ENCODE results near the gene LPIN2. TPM values are rescaled to one million over a fixed set of nuclear protein-coding genes. Genes with fewer than 3 reads are reported as not detected.
A peak's percentile ranks its signal among the peaks of the same experiment; 100 is the strongest.
"Not testable (repeated sequence)": the region's sequence is repeated elsewhere in the genome, so short reads cannot be mapped to it uniquely, and the experiment has no call there.

The LPIN2 gene
- total and polyA plus RNA-seq, 4 donors = 43.7 to 65.6 (median 49.5) TPM

DNA sequence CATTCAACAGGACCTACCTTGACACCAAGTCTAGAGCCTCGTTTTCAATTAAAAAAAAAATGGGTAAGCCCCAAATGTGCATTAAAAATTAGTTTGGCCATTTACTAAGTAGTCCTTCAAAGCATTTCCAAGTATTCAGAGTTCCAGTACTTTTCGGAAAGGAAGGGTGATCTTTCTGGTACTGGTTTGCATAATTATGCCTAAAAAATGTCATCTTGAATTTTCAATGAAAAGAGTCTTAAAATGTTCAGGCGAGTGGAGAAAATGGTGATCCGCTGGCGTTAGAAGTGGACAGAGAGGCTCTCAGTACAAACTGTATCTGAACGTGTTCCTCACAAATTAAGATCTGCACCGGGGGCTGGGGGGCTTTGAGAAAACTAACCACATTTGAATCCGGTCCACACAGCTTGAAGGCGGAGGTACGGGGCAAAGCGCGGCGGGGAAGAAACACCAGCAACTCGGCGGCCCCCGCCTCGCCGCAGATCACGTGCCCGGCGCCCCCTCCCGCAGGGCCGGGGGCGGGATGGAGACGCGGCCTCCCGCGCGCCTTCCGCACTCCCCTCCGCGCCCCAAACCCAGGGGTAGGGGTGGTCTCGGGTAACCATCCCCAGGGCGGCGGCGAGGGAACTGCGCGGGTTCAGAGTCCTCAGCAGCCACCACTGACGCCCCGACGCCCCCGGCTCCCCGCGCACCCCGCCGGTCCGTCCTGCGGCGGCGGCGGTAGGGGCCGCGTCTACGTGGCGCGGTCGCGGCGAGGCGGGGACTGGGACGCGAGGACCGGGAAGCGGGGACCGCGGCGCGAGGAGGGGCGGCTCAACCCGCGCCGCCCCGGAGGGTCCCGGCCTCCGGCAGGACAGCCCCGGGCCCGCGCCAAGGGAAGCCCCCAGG, 564 bp downstream of the LPIN2 start:
- WGBS (ENCODE audit: insufficient coverage) = under 1% methylated on average over 76 of the region's 78 CpGs
- peak; percentile 23 to 80 (median 51) for DNase-seq (ENCODE audit: low read depth in 4 of 6, low spot score in 6 of 6)
- Histone ChIP-seq H3K36me3 (ENCODE audit: control insufficient read depth, insufficient read depth, low read length) (peaks cover 9% of the 10 kb centered on the region), H3K27me3 (ENCODE audit: control insufficient read depth, insufficient read depth, low read length) (no peaks in the 10 kb centered on the region), H3K4me1 (ENCODE audit: control insufficient read depth, insufficient read depth, low read length) (peaks cover 20% of the 10 kb centered on the region), H3K4me3 (ENCODE audit: low read depth, low read length) (peak overlapping the region; percentile 66), H3K9me3 (ENCODE audit: control insufficient read depth, insufficient read depth, low read length) (no peaks in the 10 kb centered on the region), H3K27ac (ENCODE audit: low read depth, low read length) (peak overlapping the region; percentile 83)

DNA sequence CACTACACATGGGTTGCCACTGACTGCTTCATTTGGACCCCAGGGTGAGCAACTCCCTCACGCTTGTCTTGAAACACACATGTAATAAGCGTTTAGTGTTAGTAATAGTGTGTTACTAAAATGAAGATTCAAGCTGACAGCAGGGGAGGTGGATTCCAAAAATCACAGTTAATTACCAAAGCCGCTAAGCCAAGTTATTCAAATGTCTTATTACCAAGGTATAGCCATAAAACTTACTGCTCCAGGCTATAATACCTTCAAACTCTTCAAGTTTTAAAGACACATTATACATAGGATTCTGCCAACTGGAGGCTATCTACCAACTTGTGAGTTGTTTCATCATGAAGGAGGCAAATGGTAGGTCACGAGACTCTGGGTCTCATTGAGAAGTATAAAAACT, 2.9 kb downstream of the LPIN2 start:
- H3K27ac ChIP-seq (ENCODE audit: low read depth, low read length) = no peak overlapping the region
- no peak for DNase-seq (ENCODE audit: low read depth in 4 of 6, low spot score in 6 of 6)
- peaks cover 20% of the 10 kb centered on the region for H3K4me1 ChIP-seq (ENCODE audit: control insufficient read depth, insufficient read depth, low read length)
- peaks cover 13% of the 10 kb centered on the region for H3K36me3 ChIP-seq (ENCODE audit: control insufficient read depth, insufficient read depth, low read length)
- WGBS (ENCODE audit: insufficient coverage) = 57% methylated on average over 1 of the region's 4 CpGs
- no peaks in the 10 kb centered on the region for H3K27me3 ChIP-seq (ENCODE audit: control insufficient read depth, insufficient read depth, low read length)
- no peak overlapping the region for H3K4me3 ChIP-seq (ENCODE audit: low read depth, low read length)
- no peaks in the 10 kb centered on the region for H3K9me3 ChIP-seq (ENCODE audit: control insufficient read depth, insufficient read depth, low read length)

DNA sequence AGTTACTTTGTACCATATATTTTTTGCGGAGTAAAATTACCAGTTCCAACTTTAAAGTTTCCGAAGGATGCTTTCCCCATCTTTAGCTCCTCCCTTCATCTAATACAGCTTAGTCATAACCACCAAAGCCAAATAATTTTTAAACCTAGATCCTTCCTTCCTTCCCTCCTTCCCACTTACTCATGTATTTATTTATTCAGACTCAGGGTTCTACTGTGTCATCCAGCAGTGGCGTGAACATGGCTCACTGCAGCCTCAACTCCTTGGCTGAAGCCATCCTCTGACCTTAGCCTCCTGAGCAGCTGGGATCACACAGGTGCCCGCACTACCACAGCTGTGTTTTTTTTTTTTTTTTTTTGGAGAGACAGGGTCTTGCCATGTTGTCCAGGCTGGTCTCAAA, 4.4 kb downstream of the LPIN2 start:
- Histone ChIP-seq H3K27me3 (ENCODE audit: control insufficient read depth, insufficient read depth, low read length) (no peaks in the 10 kb centered on the region), H3K9me3 (ENCODE audit: control insufficient read depth, insufficient read depth, low read length) (no peaks in the 10 kb centered on the region), H3K4me1 (ENCODE audit: control insufficient read depth, insufficient read depth, low read length) (peaks cover 10% of the 10 kb centered on the region), H3K27ac (ENCODE audit: low read depth, low read length) (no peak overlapping the region), H3K4me3 (ENCODE audit: low read depth, low read length) (no peak overlapping the region), H3K36me3 (ENCODE audit: control insufficient read depth, insufficient read depth, low read length) (peaks cover 13% of the 10 kb centered on the region)
- 93% methylated on average over 3 of the region's 4 CpGs for WGBS (ENCODE audit: insufficient coverage)
- DNase-seq (ENCODE audit: low read depth in 4 of 6, low spot score in 6 of 6) = no peak

DNA sequence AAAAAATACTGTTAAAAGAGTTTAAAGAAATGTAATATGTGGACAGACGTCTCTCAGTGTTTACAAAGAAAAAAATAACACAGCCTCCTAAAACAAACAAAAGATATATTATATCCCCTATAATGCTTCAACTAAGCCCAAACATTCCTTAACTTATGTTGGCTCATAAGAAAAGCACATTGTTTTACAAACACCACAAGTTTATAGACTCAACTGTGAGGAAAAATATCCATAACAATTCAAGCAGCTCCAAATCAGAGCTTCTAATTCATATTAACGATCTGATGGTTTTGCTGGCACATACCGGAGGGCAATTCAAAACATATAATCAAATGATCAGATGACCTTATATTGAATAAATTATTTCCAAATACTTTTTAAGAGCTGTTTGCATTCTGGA, 5.5 kb downstream of the LPIN2 start:
- DNase-seq (ENCODE audit: low read depth in 4 of 6, low spot score in 6 of 6) = no peak
- WGBS (ENCODE audit: insufficient coverage) = no CpG with 5 or more reads among the region's 3 CpGs
- H3K9me3 ChIP-seq (ENCODE audit: control insufficient read depth, insufficient read depth, low read length) = no peaks in the 10 kb centered on the region
- no peak overlapping the region for H3K27ac ChIP-seq (ENCODE audit: low read depth, low read length)
- H3K36me3 ChIP-seq (ENCODE audit: control insufficient read depth, insufficient read depth, low read length) = peaks cover 13% of the 10 kb centered on the region
- no peak overlapping the region for H3K4me3 ChIP-seq (ENCODE audit: low read depth, low read length)
- H3K27me3 ChIP-seq (ENCODE audit: control insufficient read depth, insufficient read depth, low read length) = no peaks in the 10 kb centered on the region
- H3K4me1 ChIP-seq (ENCODE audit: control insufficient read depth, insufficient read depth, low read length) = peaks cover 8% of the 10 kb centered on the region

DNA sequence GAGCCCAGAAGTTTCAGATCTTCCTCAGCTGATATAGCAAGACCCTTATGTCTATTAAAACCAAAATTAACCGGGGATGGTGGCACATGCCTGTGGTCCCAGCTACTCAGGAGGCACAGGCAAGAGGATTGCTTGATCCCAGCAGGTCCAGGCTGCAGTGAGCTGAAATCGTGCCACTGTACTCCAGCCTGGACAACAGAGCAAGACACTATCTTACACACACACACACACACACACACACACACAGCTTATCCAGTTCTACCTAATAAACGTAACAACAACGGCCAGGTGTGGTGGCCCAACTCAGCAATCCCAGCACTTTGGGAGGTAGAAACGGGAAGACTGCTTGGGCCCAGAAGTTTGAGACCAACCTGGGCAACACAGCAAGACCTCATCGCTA, 7.5 kb downstream of the LPIN2 start:
- Histone ChIP-seq H3K9me3 (ENCODE audit: control insufficient read depth, insufficient read depth, low read length) (no peaks in the 10 kb centered on the region), H3K27me3 (ENCODE audit: control insufficient read depth, insufficient read depth, low read length) (no peaks in the 10 kb centered on the region), H3K4me1 (ENCODE audit: control insufficient read depth, insufficient read depth, low read length) (no peaks in the 10 kb centered on the region), H3K36me3 (ENCODE audit: control insufficient read depth, insufficient read depth, low read length) (peaks cover 10% of the 10 kb centered on the region), H3K27ac (ENCODE audit: low read depth, low read length) (no peak overlapping the region), H3K4me3 (ENCODE audit: low read depth, low read length) (no peak overlapping the region)
- DNase-seq (ENCODE audit: low read depth in 4 of 6, low spot score in 6 of 6) = no peak
- 100% methylated on average over 2 of the region's 6 CpGs for WGBS (ENCODE audit: insufficient coverage)

DNA sequence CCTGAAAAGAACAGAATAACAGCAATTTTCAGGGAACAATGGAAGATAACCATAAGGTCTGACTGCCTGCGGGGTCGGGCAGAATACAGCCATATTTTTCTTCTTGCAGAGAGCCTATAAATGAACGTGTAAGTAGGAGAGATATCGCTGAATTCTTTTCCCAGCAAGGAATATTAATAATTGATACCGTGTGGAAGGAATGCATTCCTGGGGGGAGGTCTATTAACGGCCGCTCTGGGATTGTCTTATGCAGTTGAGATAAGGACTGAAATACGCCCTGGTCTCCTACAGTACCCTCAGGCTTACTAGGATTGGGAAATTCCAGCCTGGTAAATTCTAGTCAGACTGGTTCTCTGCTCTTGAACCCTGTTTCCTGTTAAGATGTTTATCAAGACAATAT, 9.2 kb downstream of the LPIN2 start:
- not testable (repeated sequence) for H3K4me1 ChIP-seq (ENCODE audit: control insufficient read depth, insufficient read depth, low read length); H3K9me3 ChIP-seq (ENCODE audit: control insufficient read depth, insufficient read depth, low read length); H3K27me3 ChIP-seq (ENCODE audit: control insufficient read depth, insufficient read depth, low read length); H3K27ac ChIP-seq (ENCODE audit: low read depth, low read length); H3K36me3 ChIP-seq (ENCODE audit: control insufficient read depth, insufficient read depth, low read length); H3K4me3 ChIP-seq (ENCODE audit: low read depth, low read length); DNase-seq (ENCODE audit: low read depth in 4 of 6, low spot score in 6 of 6)
- no CpG with 5 or more reads among the region's 8 CpGs for WGBS (ENCODE audit: insufficient coverage)

DNA sequence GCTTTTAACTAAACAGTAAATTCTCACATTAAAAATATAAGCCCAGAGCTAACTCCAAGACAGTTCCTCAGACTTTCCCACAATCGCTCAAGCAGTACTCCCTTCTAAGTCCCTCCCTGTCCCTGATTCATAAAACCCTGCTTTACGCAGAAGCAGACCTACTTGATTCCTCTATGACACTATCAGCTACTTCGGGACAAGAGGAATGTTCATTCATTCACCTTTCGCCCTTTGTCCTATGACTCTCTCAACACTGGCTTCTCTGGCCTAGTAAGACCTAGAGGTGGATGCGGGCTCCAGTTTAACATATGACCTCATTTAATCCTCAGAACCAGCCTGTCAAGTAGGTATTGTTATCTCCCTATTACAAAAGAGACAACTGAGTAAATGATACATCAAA, 10.2 kb downstream of the LPIN2 start:
- Histone ChIP-seq H3K27ac (ENCODE audit: low read depth, low read length) (no peak overlapping the region), H3K4me3 (ENCODE audit: low read depth, low read length) (no peak overlapping the region), H3K4me1 (ENCODE audit: control insufficient read depth, insufficient read depth, low read length) (peaks cover 10% of the 10 kb centered on the region), H3K36me3 (ENCODE audit: control insufficient read depth, insufficient read depth, low read length) (peaks cover 4% of the 10 kb centered on the region), H3K9me3 (ENCODE audit: control insufficient read depth, insufficient read depth, low read length) (no peaks in the 10 kb centered on the region), H3K27me3 (ENCODE audit: control insufficient read depth, insufficient read depth, low read length) (no peaks in the 10 kb centered on the region)
- no peak for DNase-seq (ENCODE audit: low read depth in 4 of 6, low spot score in 6 of 6)
- WGBS (ENCODE audit: insufficient coverage) = 57% methylated on average over 3 of the region's 5 CpGs

DNA sequence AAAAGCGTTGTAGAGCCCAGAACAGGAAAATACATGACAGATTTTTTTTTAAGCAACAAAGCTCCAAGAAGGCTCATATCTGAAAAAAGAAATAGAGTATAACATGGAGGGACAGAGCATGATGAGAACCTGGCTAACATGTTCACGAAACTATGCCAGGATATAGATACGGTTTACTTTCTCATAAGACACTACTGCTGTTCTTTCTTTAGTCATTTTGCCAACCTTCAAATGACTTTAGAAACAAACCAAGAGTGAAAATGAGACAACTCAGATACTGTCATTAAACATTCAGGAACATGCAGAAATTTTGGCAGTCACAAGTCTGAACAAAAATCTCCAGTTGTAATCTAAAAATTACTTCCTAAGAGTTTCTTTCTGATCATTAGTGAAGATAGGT, 14.3 kb downstream of the LPIN2 start:
- DNase-seq (ENCODE audit: low read depth in 4 of 6, low spot score in 6 of 6) = no peak
- WGBS (ENCODE audit: insufficient coverage) = no CpG with 5 or more reads among the region's 3 CpGs
- Histone ChIP-seq H3K4me1 (ENCODE audit: control insufficient read depth, insufficient read depth, low read length) (peaks cover 17% of the 10 kb centered on the region), H3K4me3 (ENCODE audit: low read depth, low read length) (no peak overlapping the region), H3K27ac (ENCODE audit: low read depth, low read length) (peak overlapping the region; percentile 74), H3K36me3 (ENCODE audit: control insufficient read depth, insufficient read depth, low read length) (no peaks in the 10 kb centered on the region), H3K9me3 (ENCODE audit: control insufficient read depth, insufficient read depth, low read length) (no peaks in the 10 kb centered on the region), H3K27me3 (ENCODE audit: control insufficient read depth, insufficient read depth, low read length) (no peaks in the 10 kb centered on the region)

DNA sequence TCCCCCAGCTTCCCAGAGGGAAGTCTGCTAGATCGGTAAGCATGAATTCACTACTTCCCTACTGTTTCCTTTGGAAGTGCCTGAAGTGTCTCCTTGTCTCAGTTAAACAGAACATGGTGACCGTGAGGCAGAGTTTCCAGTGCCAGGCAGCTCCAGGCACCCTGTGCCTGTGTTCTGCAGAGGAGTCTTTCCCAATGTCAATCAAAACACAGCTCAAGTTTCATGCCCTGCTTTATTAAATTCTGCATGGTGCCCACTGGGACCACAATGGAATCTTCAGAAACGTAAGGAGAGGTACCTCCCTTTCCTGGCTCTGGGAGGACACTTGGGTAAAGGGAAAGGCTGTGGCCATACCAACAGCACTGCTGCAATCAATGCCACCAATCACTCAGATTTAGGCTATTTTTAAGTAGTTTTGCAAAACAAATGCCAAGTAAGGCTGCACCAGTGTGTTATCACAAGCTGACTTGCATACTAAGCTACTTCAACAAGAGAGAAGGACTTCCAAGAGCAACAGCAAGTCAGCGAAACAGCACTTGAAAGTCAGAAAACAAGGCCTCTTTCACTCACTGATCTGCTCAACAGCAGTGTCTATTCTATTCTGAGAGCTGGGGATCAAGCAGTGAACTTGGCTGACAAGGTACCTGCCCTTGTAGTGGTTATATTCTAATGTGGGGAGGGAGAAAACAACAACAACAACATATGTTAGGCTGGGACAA, 14.9 kb downstream of the LPIN2 start:
- peak in 5 of 6 donors; percentile 12 to 69 (median 22) for DNase-seq (ENCODE audit: low read depth in 4 of 6, low spot score in 6 of 6)
- no peak overlapping the region for H3K4me3 ChIP-seq (ENCODE audit: low read depth, low read length)
- H3K27me3 ChIP-seq (ENCODE audit: control insufficient read depth, insufficient read depth, low read length) = no peaks in the 10 kb centered on the region
- H3K27ac ChIP-seq (ENCODE audit: low read depth, low read length) = peak overlapping the region; percentile 74
- peaks cover under 1% of the 10 kb centered on the region for H3K36me3 ChIP-seq (ENCODE audit: control insufficient read depth, insufficient read depth, low read length)
- H3K9me3 ChIP-seq (ENCODE audit: control insufficient read depth, insufficient read depth, low read length) = no peaks in the 10 kb centered on the region
- 19% methylated on average over 3 of the region's 4 CpGs for WGBS (ENCODE audit: insufficient coverage)
- H3K4me1 ChIP-seq (ENCODE audit: control insufficient read depth, insufficient read depth, low read length) = peaks cover 17% of the 10 kb centered on the region

DNA sequence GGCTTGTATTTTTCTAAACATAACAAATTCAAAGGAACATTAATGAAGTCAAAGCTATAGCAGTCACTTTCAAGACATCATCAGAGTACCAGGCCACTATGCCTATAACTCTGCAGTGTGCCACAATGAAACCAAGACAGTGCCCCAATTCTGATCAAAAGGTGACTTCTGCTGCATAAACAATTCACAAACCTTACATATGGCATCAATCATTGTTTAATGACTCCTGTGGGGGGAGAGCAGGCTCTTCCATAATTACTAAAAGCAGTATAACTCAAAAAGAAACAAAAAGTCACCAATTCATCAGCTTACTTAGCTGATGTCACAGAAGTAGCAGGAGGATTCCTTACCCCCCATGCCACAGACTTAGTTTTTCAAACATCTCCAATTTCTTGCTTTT, 15.5 kb downstream of the LPIN2 start:
- Histone ChIP-seq H3K4me3 (ENCODE audit: low read depth, low read length) (no peak overlapping the region), H3K4me1 (ENCODE audit: control insufficient read depth, insufficient read depth, low read length) (peaks cover 17% of the 10 kb centered on the region), H3K36me3 (ENCODE audit: control insufficient read depth, insufficient read depth, low read length) (peaks cover 2% of the 10 kb centered on the region), H3K27me3 (ENCODE audit: control insufficient read depth, insufficient read depth, low read length) (no peaks in the 10 kb centered on the region), H3K9me3 (ENCODE audit: control insufficient read depth, insufficient read depth, low read length) (no peaks in the 10 kb centered on the region), H3K27ac (ENCODE audit: low read depth, low read length) (peak overlapping the region; percentile 74)
- DNase-seq (ENCODE audit: low read depth in 4 of 6, low spot score in 6 of 6) = no peak

All from spinal cord (tissue), 10 donors.